Astrocyte (in vitro differentiated cells and primary cell): ENCODE data around the gene IWS1.

Experiments
- CTCF ChIP-seq: IDR thresholded peaks from 2 replicates; pipeline ENCODE4 v1.5.1; 2011; ENCODE audit warnings: low read depth, mild to moderate bottlenecking, inconsistent platforms, low read length, moderate library complexity; ENCODE audit not compliant: insufficient read depth
- EZH2 ChIP-seq: IDR thresholded peaks from 2 replicates; pipeline ENCODE4 v1.6.1; 2012; ENCODE audit warnings: mild to moderate bottlenecking, low read length, inconsistent platforms; ENCODE audit not compliant: insufficient read depth

DNA sequence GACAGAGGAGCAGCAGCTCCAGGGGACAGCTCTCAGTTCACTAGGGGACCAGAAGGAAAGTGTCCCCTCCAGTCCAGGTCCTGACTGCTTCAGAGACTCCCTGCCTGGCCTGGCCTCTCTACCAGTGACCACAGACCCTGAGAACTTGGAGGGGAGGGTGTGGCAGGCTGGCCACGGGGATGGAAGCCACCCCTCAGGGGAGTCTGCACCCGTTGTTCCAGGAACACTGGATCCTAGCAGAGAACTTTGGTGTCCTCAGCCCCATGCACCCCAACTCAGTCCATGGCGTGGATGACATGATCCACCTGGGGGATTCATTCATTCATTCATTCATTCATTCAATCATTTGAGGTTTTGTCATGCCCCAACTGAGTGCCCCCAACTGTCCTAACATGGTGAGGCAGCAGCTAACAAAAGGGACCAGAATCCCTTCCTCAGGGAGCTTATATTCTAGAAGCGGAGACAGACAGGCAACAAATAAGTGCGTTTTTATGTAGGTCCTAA is 41.1 kb upstream of the IWS1 start:
- no peak for TF ChIP-seq CTCF
- TF ChIP-seq EZH2 = no peak
